ENCODE data around the gene WDR48.

Gene WDR48

DNA sequence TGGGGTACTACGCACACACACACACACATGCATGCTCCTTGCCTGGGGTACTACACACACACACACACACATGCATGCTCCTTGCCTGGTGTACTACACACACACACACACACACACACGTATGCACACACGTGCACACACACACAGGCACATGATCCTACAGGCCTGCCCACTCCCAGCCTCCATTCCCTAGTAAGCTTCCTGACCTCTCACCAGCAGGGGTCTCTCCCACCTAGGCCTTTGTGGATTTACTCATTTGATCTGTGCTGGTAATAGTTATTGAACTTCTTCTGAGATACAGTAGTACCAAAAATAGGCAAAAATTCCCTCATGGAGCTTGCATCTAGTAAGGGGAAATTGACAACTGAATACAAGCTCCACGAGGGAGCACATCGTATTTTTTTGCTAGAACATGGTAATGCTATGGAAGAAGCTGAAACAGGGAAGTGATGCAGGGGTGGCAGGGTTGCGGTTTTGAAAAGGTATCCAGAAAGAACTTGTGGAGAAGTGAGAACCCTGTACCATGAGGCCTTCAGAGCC is 74.8 kb downstream of the WDR48 start:
- DNase-seq = peak; percentile 73

DNA sequence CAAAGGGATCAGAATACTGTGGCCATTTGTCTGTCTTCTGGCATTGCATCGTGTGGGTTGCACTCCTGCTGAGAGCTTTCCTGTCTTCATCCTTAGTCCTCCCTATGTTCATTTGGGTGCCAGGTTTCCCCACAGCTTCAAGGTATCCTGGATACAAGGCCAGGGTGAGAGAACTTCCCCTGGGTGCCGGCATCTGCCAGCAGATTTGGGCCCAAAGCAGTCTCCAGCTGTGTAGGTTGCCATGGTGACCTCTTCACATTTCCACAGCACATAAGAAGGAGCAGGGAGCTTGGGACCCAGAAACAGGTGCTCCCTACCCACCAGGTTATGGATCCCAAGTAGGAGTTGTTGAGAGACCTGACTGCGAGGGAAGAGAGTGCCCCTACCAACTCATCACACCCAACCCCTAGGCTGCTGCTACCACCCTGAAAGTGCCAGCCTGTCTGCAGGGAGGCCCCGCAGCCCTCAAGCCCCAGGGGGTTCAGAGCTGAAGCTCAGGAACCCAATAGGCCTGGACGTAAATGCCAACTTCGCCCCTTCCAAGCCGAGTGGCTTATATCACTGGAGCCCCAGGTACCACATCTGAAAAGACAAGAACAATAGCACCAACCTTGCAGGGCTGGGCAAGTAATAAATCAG is 75.6 kb downstream of the WDR48 start:
- DNase-seq = no peak

DNA sequence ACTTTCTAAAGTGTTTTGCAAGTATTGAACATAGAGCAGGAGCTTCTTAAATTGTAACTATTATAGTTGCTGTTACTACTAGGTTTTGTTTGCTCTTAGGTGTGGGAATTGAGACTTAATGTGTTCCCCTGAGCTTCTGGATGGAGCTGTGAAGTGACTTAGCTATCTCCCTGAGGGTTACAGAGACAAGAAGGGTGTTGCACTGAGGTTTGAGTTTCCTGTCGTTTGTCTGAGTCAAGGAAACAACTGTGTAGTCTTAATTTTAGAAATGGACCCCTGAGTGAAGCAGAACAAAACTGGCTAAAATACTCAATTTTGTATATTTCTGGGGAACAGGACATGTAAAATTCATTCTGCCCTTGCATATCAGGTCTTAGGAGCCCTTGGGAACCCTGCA is 76.1 kb downstream of the WDR48 start:
- no peak for DNase-seq

DNA sequence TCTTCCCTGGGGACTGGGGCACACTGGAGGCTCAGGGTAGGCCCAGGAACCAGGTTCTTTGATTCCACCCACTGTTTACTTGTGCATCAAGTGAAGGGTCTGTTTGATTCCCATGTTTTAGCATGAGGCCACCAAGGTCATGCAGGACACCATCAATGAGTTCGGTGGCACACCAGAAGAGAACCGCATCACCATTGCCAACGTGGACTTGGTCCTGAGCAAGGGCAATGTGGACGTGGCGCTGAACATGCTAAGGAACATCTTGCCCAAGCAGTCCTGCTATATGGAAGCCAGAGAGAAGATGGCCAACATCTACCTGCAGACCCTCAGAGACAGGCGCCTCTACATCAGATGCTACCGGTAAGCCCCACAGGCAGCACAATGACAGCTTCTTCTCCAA is 77.1 kb downstream of the WDR48 start:
- no peak for DNase-seq

DNA sequence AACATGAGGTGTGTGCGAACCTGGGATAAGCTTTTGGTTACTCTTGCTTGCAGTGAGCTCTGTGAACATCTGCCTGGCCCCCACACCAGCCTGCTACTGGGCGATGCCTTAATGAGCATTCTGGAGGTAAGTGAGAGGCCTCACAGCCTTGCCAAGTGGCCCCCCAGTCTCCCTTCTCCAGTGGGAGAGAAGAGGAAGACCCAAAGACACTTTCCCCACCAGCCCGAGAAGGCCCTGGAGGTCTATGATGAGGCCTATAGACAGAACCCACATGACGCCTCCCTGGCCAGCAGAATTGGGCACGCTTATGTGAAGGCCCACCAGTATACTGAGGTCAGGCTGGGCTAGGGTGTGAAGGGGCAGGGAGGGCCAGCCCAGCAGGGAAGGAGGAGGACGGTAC is 78.2 kb downstream of the WDR48 start:
- DNase-seq = no peak

DNA sequence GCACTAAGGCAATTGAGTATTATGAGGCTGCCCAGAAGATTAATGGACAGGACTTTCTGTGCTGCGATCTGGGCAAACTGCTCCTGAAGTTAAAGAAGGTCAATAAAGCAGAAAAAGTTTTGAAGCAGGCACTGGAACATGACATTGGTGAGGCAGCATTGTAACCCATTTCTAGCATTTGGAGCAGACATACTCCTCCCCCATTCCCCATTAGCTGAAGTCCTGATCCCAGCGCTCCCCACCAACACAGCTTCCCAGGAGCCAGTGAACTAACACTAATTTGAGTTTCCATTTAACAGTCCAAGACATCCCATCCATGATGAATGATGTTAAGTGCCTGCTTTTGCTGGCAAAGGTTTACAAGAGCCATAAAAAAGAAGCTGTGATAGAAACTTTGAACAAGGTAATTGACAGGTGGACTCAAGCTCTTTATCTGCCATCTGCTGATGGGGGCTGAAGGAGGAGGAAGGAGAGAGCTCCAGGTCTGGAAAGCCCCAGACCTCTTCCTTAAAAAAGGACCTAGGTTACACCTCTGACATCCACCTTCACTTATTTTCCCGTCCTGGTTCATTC is 79.0 kb downstream of the WDR48 start:
- no peak for DNase-seq

DNA sequence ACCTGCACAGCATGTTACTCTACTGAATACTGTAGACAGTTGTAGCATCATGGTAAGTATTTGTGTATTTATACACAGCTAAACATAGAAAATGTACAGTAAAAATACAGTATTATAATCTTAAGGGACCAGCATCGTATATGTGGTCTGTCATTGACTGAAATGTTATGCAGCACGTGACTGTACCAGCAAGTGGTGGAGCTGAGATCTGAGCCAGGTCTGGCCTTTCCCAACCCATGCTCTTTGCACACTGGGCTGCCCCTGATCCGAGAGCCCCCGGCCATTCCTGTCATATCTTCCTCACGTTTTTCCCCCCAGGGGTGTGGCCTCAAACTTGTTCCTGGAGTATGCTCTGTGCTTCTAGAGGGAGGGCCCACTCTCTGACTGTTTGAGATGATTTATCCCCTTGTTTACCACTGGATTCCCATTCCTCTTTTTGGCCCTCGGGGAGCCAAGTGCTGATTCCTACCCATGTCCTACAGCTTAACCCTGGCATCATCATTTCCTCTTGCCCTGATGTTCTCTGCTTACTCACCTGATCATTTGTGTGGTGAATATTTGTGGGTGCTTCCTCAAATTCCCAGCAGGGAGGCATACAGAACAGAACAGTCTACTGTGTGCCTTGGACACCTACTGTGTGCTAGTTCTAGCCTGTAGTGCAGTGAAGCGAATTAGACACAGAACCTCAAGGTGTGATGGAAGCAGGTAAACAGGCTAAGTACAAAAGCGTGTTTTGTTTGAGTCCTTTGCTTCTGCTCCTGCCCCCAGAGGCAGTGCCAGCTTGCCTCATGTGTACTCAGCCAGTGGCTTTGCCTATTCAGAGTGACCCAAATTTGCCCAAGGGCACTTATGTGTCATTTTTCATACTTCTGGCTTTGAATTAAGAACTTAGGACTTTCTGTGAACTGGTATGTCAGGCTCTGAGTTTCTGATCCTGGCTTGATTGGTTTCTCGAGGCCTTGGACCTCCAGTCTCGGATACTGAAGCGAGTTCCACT is 80.6 kb downstream of the WDR48 start:
- no peak for DNase-seq

DNA sequence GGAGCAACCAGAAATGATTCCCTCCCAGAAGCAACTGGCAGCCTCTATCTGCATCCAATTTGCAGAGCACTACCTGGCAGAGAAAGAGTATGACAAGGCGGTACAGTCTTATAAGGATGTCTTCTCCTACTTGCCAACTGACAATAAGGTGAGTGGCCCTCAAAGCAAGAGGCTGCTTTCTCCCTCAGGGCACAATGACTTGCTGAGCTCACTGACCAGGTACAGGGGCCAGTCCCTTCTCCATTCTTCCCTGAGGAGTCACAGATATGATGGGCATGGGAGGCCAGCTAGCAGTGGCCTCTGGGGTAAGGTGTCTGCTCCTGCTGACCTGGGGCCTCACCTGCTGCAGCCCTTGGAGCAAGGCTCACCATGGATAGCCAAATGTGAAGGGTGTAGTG is 81.3 kb downstream of the WDR48 start:
- no peak for DNase-seq

DNA sequence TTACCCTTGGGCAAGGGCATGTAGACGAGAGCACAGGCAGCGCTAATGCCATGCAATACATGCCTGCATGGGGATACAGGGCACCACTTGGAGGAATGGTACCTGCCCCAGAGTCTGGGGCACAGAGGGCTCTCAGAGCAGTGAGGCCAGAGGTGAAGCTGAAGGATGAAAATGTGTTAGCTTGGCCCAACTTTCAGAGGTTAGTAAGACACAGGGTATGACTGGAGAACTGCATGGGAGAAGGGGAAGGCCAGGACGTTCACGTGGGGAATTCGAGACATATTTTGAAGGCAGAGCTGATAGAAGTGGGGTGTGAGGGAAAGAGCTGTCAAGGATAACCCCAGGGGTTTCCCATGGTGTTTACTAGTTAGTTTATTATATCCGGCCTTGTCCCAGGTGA is 82.0 kb downstream of the WDR48 start:
- no peak for DNase-seq

DNA sequence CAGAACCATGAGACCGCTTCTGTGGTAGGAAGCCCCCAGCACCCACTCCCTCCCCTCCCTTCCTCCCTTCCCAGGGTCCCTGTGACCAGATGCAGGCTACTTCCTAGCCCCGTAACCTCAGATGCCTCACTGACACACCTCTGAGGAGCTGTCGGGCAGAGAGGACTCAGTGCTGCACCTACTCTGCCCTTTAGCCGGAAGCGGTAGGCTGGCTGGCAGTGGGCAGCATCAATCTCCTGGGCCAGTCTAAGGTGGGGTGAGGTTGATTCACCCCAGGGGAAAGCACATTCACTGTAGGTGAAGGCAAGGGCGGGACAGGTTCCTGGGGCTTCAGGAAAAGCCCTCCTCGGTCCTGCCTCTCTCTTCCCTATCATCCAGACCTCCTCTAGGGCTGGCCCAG is 82.5 kb downstream of the WDR48 start:
- DNase-seq = no peak

DNA sequence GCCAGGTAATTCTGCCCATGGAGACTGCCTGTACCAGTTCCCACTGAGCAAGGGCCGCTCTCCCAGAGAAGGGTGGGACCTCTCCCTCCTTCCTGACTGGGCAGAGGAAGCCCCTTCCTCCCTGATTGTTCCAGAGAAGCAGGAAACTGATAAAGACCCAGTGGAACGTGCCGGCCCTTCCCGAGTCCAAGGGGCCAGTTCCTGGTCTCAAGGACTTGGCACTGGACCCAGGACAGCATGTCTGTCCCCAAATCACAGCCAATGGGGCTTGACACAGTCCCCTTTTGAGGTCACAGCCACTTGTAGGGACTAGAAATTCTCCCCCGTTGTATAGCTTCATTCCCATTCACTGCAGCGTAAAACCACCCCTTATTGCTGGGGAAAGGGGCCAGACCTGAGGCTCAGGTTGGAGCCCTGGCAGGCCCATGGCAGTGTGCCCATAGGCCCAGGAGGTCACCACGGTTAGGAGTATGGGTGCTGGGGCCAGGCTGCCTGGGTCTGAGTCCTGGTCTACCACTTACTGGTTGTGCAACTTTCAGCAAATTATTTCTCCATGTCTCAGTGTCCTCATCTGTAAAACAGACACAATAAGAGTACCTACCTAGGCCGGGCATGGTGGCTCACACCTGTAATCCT is 83.5 kb downstream of the WDR48 start:
- no peak for DNase-seq

DNA sequence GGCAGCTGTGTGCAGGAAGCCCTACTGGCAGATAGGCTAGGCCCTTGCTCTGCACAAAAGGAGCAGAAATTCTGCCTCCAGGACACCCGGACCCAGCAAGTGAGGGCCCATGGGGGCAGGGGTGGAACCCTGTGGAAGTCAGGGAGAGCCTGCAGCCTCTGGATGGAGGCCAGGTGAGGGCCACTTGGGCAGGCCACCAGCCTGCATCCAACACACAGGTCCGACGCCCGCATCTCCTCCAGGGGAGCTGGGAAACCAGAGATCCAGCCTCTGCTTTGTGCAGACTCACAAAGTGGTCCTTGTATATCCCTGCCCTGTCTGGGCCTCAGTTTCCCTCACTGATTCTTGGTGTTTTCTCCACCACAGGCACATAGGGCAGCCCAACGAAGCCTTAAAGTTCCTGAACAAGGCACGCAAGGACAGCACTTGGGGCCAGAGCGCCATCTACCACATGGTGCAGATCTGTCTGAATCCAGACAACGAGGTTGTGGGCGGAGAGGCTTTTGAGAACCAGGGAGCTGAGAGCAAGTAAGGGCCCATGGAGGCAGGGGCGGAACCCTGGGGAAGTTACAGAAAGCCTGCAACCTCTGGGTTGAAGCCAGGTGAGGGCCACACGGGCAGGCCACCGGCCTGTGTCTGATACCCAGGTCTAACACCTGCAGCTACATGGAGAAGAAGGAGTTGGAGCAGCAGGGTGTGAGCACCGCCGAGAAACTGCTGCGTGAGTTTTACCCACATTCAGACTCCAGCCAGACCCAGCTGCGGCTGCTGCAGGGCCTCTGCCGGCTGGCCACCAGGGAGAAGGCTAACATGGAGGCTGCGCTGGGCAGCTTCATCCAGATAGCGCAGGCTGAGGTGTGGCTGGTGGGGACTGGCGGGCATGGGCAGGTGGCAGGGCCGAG is 85.0 kb downstream of the WDR48 start:
- DNase-seq = no peak

DNA sequence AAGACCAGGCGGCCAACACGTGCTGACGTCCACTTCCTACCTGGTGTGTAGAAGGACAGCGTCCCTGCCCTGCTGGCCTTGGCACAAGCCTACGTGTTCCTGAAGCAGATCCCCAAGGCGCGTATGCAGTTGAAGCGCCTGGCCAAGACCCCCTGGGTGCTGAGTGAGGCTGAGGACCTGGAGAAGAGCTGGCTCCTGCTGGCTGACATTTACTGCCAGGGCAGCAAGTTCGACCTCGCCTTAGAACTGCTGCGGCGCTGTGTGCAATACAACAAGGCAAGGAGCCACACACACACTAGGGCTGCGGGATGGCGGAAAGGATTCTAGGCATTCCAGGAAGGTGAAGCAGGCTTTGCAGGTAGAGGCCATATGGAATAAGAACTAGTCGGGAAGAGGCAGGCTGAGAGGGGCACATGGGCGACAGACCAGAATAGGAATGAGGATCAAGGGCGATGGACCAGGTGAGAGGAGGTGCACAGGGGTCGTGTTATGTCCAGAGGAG is 85.7 kb downstream of the WDR48 start:
- DNase-seq = no peak

DNA sequence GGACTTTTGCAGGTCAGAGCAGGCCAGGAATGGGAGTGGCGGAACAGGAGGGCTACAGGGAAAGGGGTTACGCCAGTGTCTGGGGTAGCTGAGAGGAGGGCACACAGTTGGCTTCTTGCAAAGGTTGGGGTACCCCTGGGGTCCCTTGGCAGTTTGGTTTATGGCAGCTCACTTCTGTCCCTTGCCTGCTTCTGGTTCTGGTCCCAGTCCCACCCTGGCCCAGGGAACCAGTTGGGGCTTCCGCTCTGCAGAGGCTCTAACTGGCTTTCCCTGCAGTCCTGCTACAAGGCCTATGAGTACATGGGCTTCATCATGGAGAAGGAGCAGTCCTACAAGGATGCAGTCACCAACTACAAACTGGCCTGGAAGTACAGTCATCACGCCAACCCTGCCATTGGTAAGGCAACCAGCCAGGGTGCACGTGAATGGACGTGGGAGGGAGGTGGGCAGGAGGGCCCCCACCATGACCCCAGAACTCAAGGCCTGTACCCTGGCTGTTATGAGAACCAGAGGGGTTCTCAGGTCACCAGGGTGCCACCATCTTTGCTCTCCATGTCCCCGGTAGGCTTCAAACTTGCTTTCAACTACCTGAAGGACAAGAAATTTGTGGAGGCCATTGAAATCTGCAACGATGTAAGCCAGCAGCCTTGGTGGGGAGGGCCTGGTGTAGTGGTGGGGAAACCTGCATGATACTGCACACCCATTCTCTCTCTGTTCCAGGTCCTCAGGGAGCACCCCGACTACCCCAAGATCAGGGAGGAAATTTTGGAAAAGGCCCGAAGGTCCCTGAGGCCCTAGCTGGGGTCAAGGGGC is 86.4 kb downstream of the WDR48 start:
- DNase-seq = no peak

DNA sequence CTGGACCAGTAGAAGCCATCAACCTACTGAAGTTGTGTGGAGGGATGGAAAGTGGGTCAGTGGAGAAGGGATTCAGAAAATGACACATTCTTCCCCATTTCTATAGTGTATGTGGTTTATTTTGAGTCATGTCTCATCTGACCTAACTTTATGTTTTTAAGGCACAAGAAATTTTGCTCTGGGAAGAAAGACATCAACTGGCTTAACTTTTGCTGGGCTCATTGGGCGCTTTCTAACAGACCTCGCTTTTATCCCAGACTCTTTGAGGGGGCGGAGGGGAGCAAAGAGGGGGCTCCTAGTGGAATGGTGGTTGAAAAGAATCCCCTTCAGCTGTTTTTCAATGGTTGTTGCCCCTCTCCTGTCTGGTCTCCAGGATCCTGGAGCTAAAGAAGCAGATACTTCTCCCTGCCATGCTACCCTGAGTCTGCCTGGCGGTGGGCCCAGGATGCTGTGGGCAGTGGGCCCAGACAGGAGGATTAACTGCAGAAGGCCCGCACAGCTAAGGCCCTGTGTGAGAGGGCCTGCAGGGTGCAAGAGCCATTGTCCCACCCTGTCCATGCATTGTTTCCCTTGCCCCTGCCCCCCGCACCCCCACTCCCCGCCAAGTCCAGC is 87.1 kb downstream of the WDR48 start:
- no peak for DNase-seq

DNA sequence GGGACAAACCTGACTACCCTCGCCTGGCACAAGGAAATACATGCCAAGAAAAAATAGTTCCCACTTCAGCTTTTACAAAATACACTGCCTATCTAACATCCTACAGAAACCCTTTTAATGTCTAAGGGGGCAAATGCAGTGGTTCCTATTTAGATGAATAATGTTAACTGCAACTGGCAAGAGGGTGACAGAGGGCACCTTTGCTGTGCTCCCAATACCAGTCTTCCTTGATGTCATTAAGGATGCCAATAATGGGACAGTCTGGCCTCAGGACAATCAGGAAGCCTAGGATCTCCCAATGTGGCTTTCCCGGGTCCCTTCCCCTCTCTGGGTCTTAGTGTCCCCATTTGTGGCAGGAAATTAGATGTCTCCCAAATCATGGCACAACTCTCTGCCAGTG is 87.6 kb downstream of the WDR48 start:
- no peak for DNase-seq

DNA sequence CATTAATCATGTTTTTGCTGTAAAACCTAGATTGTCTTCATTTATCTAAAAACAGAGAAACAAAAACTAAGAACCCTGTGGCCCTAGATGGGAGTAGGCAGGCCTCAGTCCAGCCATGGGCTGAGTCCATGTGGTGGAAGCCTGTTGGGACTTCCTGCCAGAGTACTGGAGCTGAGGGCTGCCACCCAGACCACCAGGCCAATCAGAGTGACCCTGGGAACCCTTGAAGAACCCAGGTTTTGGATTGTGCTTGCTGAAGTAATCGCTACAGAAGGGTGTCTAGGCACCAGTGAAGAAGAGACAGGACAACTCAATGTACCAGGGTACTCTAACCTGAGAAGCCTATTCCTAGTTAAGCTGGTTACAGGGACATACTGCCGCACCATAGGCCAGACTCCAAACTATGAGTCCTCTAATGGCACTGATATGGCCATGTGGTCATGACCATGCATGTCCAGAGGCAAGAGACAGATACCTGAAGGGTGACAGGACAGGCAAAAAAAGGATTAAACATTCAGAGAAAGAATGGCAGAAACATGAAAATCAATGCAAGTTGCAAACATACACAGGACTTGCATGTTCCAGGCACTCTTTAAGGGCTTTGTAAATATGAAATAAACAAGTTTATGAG is 88.6 kb downstream of the WDR48 start:
- no peak for DNase-seq

DNA sequence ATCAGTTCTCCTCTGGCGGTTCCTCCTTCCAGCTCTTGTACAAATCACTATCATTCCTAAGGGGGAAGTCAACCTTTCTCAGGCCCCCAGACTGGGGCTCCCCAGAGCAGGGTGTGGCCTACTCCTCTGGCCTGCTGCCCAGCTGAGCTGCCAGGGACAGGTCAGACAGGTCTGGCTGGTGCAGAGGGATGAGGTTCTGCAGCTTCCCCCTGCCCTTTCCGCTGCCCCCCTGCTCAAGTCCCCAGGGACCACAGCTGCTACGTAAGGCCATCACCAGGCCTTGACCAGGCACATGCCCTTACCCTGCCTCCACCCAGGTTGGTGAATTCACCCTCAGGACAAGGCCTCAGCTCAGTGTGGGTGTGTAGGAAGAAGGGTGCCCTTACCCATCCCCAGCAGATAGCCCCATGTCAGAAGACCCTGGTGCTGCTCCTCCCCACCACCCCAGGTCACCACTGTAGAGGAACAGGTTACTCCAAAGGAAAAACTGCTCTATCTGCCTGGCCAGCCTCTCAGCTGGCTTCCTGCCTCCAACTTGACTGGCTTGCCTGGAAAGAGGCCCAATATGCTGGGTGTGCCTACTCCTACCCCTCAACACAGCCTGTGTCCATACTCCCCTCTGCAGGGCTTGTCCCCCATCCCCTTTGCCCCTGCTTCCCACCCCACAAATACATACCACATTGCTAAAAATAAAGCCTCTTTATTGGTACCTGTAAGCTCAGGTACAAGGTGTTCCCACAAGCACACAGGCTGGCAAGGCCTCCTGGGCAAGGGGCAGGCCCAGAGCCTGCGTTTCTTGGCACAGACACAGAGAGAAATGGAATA is 89.6 kb downstream of the WDR48 start:
- no peak for DNase-seq

DNA sequence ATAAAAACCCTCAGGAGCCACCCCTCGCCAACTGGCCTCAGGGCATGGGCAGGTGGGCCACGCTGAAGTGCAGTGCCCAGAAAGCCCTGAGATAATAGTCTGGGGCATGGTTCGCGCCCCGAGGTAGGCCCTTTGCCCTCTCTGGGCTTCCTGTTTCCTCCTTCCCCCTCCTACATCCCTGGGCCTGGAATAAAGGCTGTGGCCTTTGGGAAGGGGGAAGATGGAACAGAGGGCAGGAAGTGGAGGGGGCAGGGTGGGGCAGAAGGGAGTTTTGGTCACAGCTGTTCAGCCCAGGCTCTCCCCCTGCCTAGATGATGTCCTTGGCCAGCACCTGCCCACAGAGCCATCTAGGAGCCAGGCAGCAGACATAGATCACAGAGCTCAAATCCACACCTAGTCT is 90.3 kb downstream of the WDR48 start:
- DNase-seq = no peak

All from activated effector memory CD4-positive, alpha-beta T cell treated with anti-CD3 and anti-CD28 coated beads, Interleukin-2, amount 50 U/mL, for 16 hours (primary cell).